Neural cell (in vitro differentiated cells): ENCODE measurements around the gene EIF2D. TPM values are rescaled to one million over a fixed set of nuclear protein-coding genes. Genes with fewer than 3 reads are reported as not detected.

Experiments used
- H2AFZ ChIP-seq: fragments of 200-600, 300-800 bp; sonication (generic), shearing (Covaris generic); 2 replicates; pipeline ENCODE4 v1.6.0; 2014; ENCODE audit warnings: low read depth, mild to moderate bottlenecking, antibody characterized with exemption, low read length, moderate library complexity
- H3F3A ChIP-seq: fragments of 200-600 bp; shearing (Covaris generic); 2 replicates; pipeline ENCODE4 v1.6.1; 2016; ENCODE audit warnings: mild to moderate bottlenecking, moderate library complexity, mixed read lengths, antibody characterized with exemption, low read length; ENCODE audit not compliant: insufficient read depth, poor library complexity, severe bottlenecking
- H3K27ac ChIP-seq: fragments of 200-600, 300-800 bp; sonication (generic), shearing (Covaris generic); 2 replicates; pipeline ENCODE4 v1.5.1; 2014; ENCODE audit warnings: mild to moderate bottlenecking, low read length, moderate library complexity
- H3K27me3 ChIP-seq: fragments of 300-800, 200-600 bp; sonication (generic), shearing (Covaris generic); 2 replicates; pipeline ENCODE4 v1.6.0; 2014; ENCODE audit warnings: mild to moderate bottlenecking, low read depth, low read length, moderate library complexity; ENCODE audit not compliant: insufficient read depth
- H3K36me3 ChIP-seq: fragments of 300-800, 200-600 bp; sonication (generic), shearing (Covaris generic); 2 replicates; pipeline ENCODE4 v1.5.1; 2014; ENCODE audit warnings: mild to moderate bottlenecking, antibody characterized with exemption, low read length, moderate library complexity; ENCODE audit not compliant: insufficient read depth
- H3K4me2 ChIP-seq: fragments of 300-800, 200-600 bp; sonication (generic), shearing (Covaris generic); 2 replicates; pipeline ENCODE4 v1.6.0; 2014; ENCODE audit warnings: mild to moderate bottlenecking, low read length
- H3K4me3 ChIP-seq: fragments of 300-800, 200-600 bp; sonication (generic), shearing (Covaris generic); 2 replicates; pipeline ENCODE4 v1.5.1; 2014; ENCODE audit warnings: mild to moderate bottlenecking, low read length, moderate library complexity
- H3K79me2 ChIP-seq: fragments of 200-600 bp; shearing (Covaris generic); replicated peaks from 2 replicates; pipeline ENCODE4 v1.6.0; 2014; ENCODE audit warnings: mild to moderate bottlenecking, low read length, moderate library complexity; ENCODE audit not compliant: insufficient read depth
- H3K9ac ChIP-seq: fragments of 300-800, 200-600 bp; sonication (generic), shearing (Covaris generic); 2 replicates; pipeline ENCODE4 v1.6.1; 2016; ENCODE audit warnings: mild to moderate bottlenecking, low read length, mixed read lengths
- H3K9me2 ChIP-seq: fragments of 200-600 bp; shearing (Covaris generic); 2 replicates; pipeline ENCODE4 v1.6.1; 2016; ENCODE audit warnings: mild to moderate bottlenecking, low read length, mixed read lengths; ENCODE audit not compliant: insufficient read depth
- H3K9me3 ChIP-seq: fragments of 200-600, 300-800 bp; sonication (generic), shearing (Covaris generic); 2 replicates; pipeline ENCODE4 v1.6.1; 2016; ENCODE audit warnings: mild to moderate bottlenecking, mixed run types, low read length, moderate library complexity, mixed read lengths
- H4K20me1 ChIP-seq: fragments of 200-600 bp; shearing (Covaris generic); 2 replicates; pipeline ENCODE4 v1.6.1; 2016; ENCODE audit warnings: mild to moderate bottlenecking, mixed run types; ENCODE audit not compliant: insufficient read depth
- CTCF ChIP-seq: fragments of 450-650 bp; IDR thresholded peaks from 2 replicates; pipeline ENCODE4 v1.5.1; 2014; ENCODE audit warnings: antibody characterized with exemption, mild to moderate bottlenecking, moderate library complexity; ENCODE audit not compliant: poor library complexity, severe bottlenecking
- EP300 ChIP-seq: fragments of 450-650 bp; conservative IDR thresholded peaks from 2 replicates; pipeline ENCODE4 v1.6.1; 2014; ENCODE audit warnings: antibody characterized with exemption, mild to moderate bottlenecking, moderate library complexity; ENCODE audit not compliant: poor library complexity, severe bottlenecking
- EZH2 ChIP-seq: fragments of 200-600, 300-800 bp; shearing (Covaris generic), sonication (generic); IDR thresholded peaks from 2 replicates; pipeline ENCODE4 v1.6.1; 2014; ENCODE audit warnings: antibody characterized with exemption, low read length, borderline replicate concordance, mild to moderate bottlenecking; ENCODE audit not compliant: insufficient read depth, poor library complexity, severe bottlenecking
- MXI1 ChIP-seq: fragments of 450-650 bp; conservative IDR thresholded peaks from 2 replicates; pipeline ENCODE4 v1.6.1; 2014; ENCODE audit warnings: antibody characterized with exemption, mild to moderate bottlenecking; ENCODE audit not compliant: poor library complexity, severe bottlenecking
- POLR2AphosphoS5 ChIP-seq: IDR thresholded peaks from 2 replicates; pipeline ENCODE4 v1.6.1; 2012
- RAD21 ChIP-seq: fragments of 450-650 bp; conservative IDR thresholded peaks from 2 replicates; pipeline ENCODE4 v1.6.1; 2014; ENCODE audit warnings: antibody characterized with exemption, mild to moderate bottlenecking, moderate library complexity
- REST ChIP-seq: IDR thresholded peaks from 2 replicates; pipeline ENCODE4 v1.6.1; 2012; ENCODE audit warnings: borderline replicate concordance
- SMC3 ChIP-seq: fragments of 450-650 bp; conservative IDR thresholded peaks from 2 replicates; pipeline ENCODE4 v1.6.1; 2014; ENCODE audit warnings: antibody characterized with exemption, mild to moderate bottlenecking, moderate library complexity; ENCODE audit not compliant: poor library complexity
- TAF1 ChIP-seq: IDR thresholded peaks from 2 replicates; pipeline ENCODE4 v1.6.1; 2012; ENCODE audit warnings: low read depth
- polyA plus RNA-seq: library from polyadenylated mRNA; depleted of rRNA; stranded (reverse); fragments of >200 nt; gene quantifications from 2 replicates; pipeline ENCODE4 v1.2.3, GENCODE V29; 2014

EIF2D gene
- polyA plus RNA-seq, 1 donor from 2014 or later = 37.1 TPM

GRCh38 chr1:206555473-206555935 lies 56.8 kb downstream of the EIF2D start:
- Histone ChIP-seq H3K9ac (no peak overlapping the region), H3F3A (no peaks in the 10 kb centered on the region), H2AFZ (no peak overlapping the region), H3K4me3 (no peak overlapping the region), H3K36me3 (no peaks in the 10 kb centered on the region), H3K9me3 (no peaks in the 10 kb centered on the region), H3K79me2 (no peaks in the 10 kb centered on the region), H3K27me3 (no peaks in the 10 kb centered on the region), H3K4me2 (no peak overlapping the region), H3K27ac (no peak overlapping the region), H4K20me1 (no peaks in the 10 kb centered on the region), H3K9me2 (no peaks in the 10 kb centered on the region)
- TF ChIP-seq POLR2AphosphoS5 (no peak), REST (no peak), SMC3 (no peak), EP300 (no peak), TAF1 (no peak), CTCF (no peak), EZH2 (no peak), RAD21 (no peak)

- no peaks in the 10 kb centered on the region for H3F3A ChIP-seq
- no peaks in the 10 kb centered on the region for H3K79me2 ChIP-seq
- TF ChIP-seq MXI1 (no peak), TAF1 (no peak), EP300 (no peak), CTCF (no peak), EZH2 (no peak), POLR2AphosphoS5 (no peak), SMC3 (no peak), REST (no peak), RAD21 (no peak)
- no peaks in the 10 kb centered on the region for H4K20me1 ChIP-seq
- H3K9me2 ChIP-seq = no peaks in the 10 kb centered on the region
- no peak overlapping the region for H3K9ac ChIP-seq
- H3K27ac ChIP-seq = no peak overlapping the region
- H3K4me3 ChIP-seq = no peak overlapping the region
- no peaks in the 10 kb centered on the region for H3K9me3 ChIP-seq
- no peak overlapping the region for H3K4me2 ChIP-seq
- H3K27me3 ChIP-seq = no peaks in the 10 kb centered on the region
- no peaks in the 10 kb centered on the region for H3K36me3 ChIP-seq
- no peak overlapping the region for H2AFZ ChIP-seq
Measured at GRCh38 chr1:206554701-206555472, 57.4 kb downstream of the EIF2D start.
